Measurements from ENCODE around the gene SLC12A5.
"Not testable (repeated sequence)": the region's sequence is repeated elsewhere in the genome, so short reads cannot be mapped to it uniquely, and the experiment has no call there.

The SLC12A5 gene

GRCh38 chr20:46084805-46085178, 55.8 kb downstream of the SLC12A5 start:
- no peak for DNase-seq

GRCh38 chr20:46085179-46085851, 56.3 kb downstream of the SLC12A5 start:
- no peak for DNase-seq

GRCh38 chr20:46087161-46087560, 58.1 kb downstream of the SLC12A5 start:
- no peak for DNase-seq

- peak; percentile 37 for DNase-seq
Measured at GRCh38 chr20:46088409-46089166, 59.6 kb downstream of the SLC12A5 start.

DNA sequence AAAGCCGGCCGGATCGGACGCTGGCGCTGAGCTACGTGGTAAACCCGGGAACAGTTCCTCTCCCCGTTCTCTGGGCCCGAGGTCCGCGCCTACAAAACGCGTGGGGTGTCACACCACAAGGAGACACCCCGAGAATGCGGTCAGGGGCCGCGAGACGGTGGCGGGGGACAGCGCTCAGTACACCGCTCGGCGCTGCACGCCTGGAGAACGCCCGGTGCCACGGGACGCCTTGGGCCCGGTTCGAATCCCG, 60.1 kb downstream of the SLC12A5 start:
- DNase-seq = no peak

DNA sequence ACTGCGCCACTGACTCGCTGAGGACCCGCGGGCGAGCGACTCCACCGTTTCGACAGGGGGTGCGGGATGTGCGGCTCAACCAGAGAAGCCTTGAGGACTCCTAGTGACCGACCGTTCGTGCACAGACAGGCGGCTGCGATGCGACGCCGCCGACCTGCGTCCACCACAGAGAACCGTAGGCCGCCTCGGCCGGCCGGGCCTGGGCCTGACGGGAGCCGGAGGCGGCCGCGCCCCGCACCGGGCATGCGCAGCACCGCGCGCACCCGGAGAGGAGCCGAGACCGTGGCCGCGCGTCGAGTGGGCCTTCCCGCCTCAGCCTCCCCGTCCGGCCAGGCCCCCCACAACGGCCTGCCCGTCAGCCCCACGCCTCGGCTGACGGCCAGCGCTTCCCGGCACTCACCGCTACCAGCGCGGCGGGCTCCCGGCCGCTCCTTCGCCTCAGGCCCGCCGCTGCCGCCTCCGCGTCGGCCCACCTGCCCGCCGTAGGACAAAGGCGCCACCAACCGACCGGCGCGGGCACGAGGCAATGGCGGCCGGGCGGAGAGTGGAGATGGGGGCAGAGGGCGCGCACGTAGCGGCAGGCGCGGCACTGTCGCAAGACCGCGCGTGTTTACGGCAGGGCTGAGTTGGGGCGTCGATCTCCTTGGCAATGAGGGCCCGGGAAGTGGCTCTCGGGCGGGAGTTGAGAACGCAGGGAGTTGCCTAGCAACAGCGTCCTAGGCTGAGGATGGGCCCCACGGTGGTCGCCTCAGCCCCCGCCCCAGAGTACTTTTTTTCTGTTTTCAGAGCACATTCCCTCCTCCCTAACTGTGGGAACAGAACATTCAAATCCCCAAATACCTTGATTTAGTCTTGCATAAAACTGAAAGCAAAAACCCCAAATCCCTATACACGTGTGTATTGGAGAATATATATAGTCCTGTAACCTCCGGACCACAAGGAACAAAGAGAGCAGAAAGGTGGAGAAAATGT, 60.7 kb downstream of the SLC12A5 start, which contains the start of gene NCOA5:
Gene NCOA5 (minus strand): TSS at position 546 of the 972 bp plus-strand sequence. CDS start 10,538 bp downstream, outside the sequence.
- DNase-seq = peak; percentile 97

DNA sequence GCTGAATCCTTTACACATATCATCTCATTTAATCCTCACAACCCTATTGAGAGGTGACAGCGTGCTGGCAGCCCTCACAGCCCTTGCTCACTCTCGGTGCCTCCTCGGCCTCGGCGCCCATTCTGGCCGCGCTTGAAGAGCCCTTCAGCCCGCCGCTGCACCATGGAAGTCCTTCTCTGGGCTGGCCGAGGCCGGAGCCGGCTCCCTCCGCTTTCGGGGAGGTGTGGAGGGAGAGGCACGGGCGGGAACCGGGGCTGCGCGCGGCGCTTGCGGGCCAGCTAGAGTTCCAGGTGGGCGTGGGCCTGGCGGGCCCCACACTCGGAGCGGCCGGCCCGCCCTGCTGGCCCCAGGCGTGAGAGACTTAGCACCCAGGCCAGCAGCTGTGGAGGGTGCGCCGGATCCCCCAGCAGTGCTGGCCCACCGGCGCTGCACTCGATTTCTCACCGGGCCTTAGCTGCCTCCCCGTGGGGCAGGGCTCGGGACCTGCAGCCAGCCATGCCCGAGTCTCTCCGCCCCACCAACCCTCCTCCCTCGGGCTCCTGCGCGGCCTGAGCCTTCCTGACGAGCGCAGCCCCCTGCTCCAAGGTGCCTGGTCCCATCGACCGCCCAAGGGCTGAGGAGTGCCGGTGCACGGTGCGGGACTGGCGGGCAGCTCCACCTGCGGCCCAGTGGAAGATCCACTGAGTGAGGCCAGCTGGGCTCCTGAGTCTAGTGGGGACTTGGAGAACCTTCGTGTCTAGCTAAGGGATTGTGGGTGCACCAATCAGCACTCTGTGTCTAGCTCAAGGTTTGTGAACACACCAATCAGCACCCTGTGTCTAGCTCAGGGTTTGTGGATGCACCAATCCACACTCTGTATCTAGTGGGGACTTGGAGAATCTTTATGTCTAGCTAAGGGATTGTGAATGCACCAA, 62.9 kb downstream of the SLC12A5 start:
- DNase-seq = not testable (repeated sequence)

DNA sequence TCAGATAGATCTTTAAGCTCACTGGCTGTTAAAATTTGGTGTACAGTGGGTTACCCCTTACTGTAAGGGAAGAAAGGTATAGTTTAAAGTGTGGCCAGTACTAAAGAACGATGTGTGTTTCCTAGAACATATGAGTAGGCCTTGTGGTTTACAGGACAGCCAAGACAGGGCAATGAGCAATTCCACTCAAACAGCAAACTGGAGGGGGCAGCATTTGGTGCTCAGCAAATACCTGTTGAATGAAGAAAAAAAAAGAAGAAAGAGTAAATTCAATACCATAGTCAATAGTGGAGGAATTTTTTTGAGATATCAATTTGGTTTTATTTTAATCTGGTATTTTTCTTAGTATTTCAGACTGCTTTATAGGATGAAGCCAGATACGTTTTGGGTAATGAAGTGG, 64.5 kb downstream of the SLC12A5 start:
- no peak for DNase-seq

DNA sequence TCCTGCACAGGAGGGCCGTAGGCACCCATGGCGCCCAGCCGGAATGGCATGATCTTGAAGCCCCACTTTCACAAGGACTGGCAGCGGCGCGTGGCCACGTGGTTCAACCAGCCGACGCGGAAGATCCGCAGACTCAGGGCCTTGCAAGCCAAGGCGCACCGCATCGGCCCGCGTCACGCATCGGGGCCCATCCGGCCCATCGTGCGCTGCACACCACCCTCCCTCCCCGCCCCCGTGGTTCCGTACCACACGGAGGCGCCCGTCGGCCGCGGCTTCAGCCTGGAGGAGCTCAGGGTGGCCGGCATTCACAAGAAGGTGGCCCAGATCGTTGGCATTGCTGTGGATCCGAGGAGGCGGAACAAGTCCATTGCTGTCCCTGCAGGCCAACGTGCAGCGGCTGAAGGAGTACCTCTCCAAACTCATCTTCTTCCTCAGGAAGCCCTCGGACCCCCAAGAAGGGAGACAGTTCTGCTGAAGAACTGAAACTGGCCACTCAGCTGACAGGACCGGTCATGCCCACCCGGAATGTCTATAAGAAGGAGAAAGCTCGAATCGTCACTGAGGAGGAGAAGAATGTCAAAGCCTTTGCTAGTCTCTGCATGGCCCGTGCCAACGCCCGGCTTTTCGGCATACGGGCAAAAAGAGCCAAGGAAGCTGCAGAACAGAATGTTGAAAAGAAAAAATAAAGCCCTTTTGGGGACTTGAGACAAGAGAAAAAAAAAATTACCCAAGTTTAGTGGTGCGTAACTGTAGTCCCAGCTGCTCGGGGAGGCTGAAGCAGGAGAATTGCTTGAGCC, 70.7 kb downstream of the SLC12A5 start:
- DNase-seq = no peak

DNA sequence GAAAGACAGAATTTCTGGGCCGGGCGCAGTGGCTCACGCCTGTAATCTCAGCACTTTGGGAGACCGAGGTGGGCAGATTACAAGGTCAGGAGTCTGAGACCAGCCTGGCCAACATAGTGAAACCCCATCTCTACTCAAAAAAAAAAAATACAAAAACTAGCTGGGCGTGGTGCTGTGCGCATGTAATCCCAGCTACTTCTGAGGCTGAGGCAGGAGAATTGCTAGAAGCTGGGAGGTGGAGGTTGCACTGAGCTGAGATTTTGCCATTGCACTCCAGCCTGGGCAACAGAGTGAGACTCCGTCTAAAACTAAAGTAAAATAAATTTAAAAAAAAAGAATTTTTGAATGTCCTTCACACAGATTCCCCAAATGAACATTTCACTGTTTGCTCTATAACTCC, 71.4 kb downstream of the SLC12A5 start:
- DNase-seq = not testable (repeated sequence)

GRCh38 chr20:46100988-46101387, 72.0 kb downstream of the SLC12A5 start:
- DNase-seq = no peak

GRCh38 chr20:46101957-46102356, 72.9 kb downstream of the SLC12A5 start:
- no peak for DNase-seq

DNA sequence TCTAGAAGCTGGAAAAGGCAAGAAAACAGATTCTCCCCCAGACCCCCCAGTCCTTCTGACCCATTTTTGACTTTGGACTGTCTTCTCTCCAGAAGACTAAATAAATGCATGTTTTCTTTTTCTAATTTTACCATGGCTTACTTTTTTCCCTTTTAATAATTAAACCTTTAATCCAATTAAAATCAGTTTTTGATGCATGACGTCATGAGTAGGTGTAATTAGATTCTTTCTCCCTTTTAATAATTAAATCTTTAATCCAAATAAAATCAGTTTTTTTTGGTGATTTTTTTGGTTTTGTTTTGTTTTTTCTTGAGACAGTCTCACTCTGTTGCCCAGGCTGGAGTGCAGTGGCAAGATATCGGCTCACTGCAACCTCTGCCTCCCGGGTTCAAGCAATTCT, 73.9 kb downstream of the SLC12A5 start:
- DNase-seq = no peak

- no peak for DNase-seq
Measured at GRCh38 chr20:46104262-46104661, 75.2 kb downstream of the SLC12A5 start.

- DNase-seq = no peak
Measured at GRCh38 chr20:46107061-46107460, 78.0 kb downstream of the SLC12A5 start.

DNA sequence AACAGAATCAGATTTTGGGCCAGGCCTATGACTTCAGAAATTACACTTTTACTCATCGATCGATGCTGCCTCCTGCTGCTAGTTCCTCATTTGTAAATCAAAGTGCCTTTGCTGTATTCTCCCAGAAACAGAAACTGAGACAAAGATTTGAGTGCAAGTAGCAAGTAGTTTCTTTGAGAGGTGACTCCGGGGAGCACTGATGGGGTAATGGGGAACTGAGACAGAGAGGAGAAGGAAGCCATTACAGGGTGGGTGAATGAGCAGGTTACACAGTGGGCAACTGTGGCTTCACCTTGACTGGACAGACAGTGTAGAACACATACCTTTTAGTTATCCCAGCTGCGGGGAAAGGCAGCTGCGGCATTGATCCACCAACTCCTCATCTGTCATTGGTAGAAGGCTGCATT, 79.4 kb downstream of the SLC12A5 start:
- peak; percentile 17 for DNase-seq

DNA sequence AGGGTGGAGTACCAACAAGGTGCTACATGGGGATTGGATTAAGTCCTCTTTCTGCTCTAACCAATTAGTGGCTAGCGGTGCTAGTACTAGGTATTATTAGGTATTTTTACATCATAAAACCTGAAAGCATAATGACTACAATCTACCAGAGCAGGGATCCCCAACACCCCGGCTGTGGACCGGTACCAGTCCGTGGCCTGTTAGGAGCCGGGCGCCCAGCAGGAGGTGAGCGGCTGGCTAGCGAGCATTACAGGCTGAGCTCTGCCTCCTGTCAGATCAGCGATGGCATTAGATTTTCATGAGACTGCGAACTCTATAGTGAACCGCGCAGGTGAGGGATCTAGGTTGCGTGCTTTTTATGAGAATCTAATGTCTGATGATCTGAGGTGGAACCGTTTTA, 80.0 kb downstream of the SLC12A5 start:
- DNase-seq = no peak
